CD4-positive, alpha-beta T cell treated with Interleukin-15 for 1 hour (primary cell): ENCODE results near the gene CAVIN1.
A peak's percentile ranks its signal among the peaks of the same experiment; 100 is the strongest.
"Not testable (repeated sequence)": the region's sequence is repeated elsewhere in the genome, so short reads cannot be mapped to it uniquely, and the experiment has no call there.

Experiments used
- DNase-seq: peaks from one replicate; pipeline ENCODE4 v3.0.0-alpha.2; 2020

Gene CAVIN1

GRCh38 chr17:42422958-42423712 is at the start of gene CAVIN1:
Gene CAVIN1, minus strand, starts transcription at chr17:42423256. Its CDS starts 159 bp downstream, at chr17:42423097.
- no peak for DNase-seq

GRCh38 chr17:42467889-42468288 is 44.8 kb upstream of the CAVIN1 start:
- no peak for DNase-seq

- no peak for DNase-seq
Observed at GRCh38 chr17:42463976-42464400, 40.9 kb upstream of the CAVIN1 start.

- DNase-seq = no peak
Observed at GRCh38 chr17:42460371-42460770, 37.3 kb upstream of the CAVIN1 start.

- no peak for DNase-seq
Observed at GRCh38 chr17:42459801-42460281, 36.8 kb upstream of the CAVIN1 start.

- no peak for DNase-seq
Observed at GRCh38 chr17:42459256-42459800, 36.3 kb upstream of the CAVIN1 start.

- DNase-seq = peak; percentile 89
Observed at GRCh38 chr17:42458497-42459255, 35.6 kb upstream of the CAVIN1 start, which contains the start of gene ATP6V0A1. Gene ATP6V0A1, plus strand, starts transcription at chr17:42458878. Its CDS starts 2,017 bp downstream, at chr17:42460895.

- no peak for DNase-seq
Observed at GRCh38 chr17:42457107-42457792, 34.2 kb upstream of the CAVIN1 start.

GRCh38 chr17:42456223-42457106 is 33.4 kb upstream of the CAVIN1 start:
- DNase-seq = no peak

GRCh38 chr17:42454987-42455386 is 31.9 kb upstream of the CAVIN1 start:
- DNase-seq = not testable (repeated sequence)

GRCh38 chr17:42453439-42453838 is 30.4 kb upstream of the CAVIN1 start:
- no peak for DNase-seq

- not testable (repeated sequence) for DNase-seq
Observed at GRCh38 chr17:42451270-42451669, 28.2 kb upstream of the CAVIN1 start.

- DNase-seq = not testable (repeated sequence)
Observed at GRCh38 chr17:42449838-42450237, 26.8 kb upstream of the CAVIN1 start.

GRCh38 chr17:42449176-42449575 is 26.1 kb upstream of the CAVIN1 start:
- not testable (repeated sequence) for DNase-seq

GRCh38 chr17:42442196-42442565 is 19.1 kb upstream of the CAVIN1 start:
- DNase-seq = no peak

GRCh38 chr17:42441371-42442195 is 18.5 kb upstream of the CAVIN1 start:
- no peak for DNase-seq

GRCh38 chr17:42438600-42439567 is 15.8 kb upstream of the CAVIN1 start:
- peak; percentile 59 for DNase-seq

GRCh38 chr17:42436391-42436790 is 13.3 kb upstream of the CAVIN1 start:
- no peak for DNase-seq

- no peak for DNase-seq
Observed at GRCh38 chr17:42431758-42432161, 8.7 kb upstream of the CAVIN1 start.
